AG09309 (cell line): ENCODE measurements around the gene FOXRED1.
"Not testable (repeated sequence)": the region's sequence is repeated elsewhere in the genome, so short reads cannot be mapped to it uniquely, and the experiment has no call there.

Source experiments
- DNase-seq: peaks from one replicate; pipeline ENCODE4 v3.0.0-alpha.2; 2010; ENCODE audit warnings: low read depth
- H3K4me3 ChIP-seq: 2 replicates; pipeline ENCODE4 v1.5.1; 2011; ENCODE audit warnings: mild to moderate bottlenecking, low read depth, low read length, moderate library complexity; ENCODE audit not compliant: control insufficient read depth
- TF ChIP-seq, protein P1 (sequence below): IDR thresholded peaks from 2 replicates; pipeline ENCODE4 v1.5.1; 2011; ENCODE audit warnings: mild to moderate bottlenecking, low read depth, low read length, inconsistent platforms; ENCODE audit not compliant: insufficient read depth, control insufficient read depth; ENCODE audit errors: missing control alignments

Gene FOXRED1

GRCh38 chr11:126231725-126232459 lies 37.1 kb upstream of the FOXRED1 start:
- no peak for DNase-seq
- TF ChIP-seq, protein P1, sequence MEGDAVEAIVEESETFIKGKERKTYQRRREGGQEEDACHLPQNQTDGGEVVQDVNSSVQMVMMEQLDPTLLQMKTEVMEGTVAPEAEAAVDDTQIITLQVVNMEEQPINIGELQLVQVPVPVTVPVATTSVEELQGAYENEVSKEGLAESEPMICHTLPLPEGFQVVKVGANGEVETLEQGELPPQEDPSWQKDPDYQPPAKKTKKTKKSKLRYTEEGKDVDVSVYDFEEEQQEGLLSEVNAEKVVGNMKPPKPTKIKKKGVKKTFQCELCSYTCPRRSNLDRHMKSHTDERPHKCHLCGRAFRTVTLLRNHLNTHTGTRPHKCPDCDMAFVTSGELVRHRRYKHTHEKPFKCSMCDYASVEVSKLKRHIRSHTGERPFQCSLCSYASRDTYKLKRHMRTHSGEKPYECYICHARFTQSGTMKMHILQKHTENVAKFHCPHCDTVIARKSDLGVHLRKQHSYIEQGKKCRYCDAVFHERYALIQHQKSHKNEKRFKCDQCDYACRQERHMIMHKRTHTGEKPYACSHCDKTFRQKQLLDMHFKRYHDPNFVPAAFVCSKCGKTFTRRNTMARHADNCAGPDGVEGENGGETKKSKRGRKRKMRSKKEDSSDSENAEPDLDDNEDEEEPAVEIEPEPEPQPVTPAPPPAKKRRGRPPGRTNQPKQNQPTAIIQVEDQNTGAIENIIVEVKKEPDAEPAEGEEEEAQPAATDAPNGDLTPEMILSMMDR: no peak
- no peak overlapping the region for H3K4me3 ChIP-seq

- TF ChIP-seq, protein P1: no peak
- no peak overlapping the region for H3K4me3 ChIP-seq
- no peak for DNase-seq
These were observed 36.3 kb upstream of the FOXRED1 start for GRCh38 chr11:126232683-126233082.

- TF ChIP-seq, protein P1: no peak
- H3K4me3 ChIP-seq: no peak overlapping the region
- no peak for DNase-seq
These were observed 35.6 kb upstream of the FOXRED1 start for GRCh38 chr11:126233391-126233790.

DNA sequence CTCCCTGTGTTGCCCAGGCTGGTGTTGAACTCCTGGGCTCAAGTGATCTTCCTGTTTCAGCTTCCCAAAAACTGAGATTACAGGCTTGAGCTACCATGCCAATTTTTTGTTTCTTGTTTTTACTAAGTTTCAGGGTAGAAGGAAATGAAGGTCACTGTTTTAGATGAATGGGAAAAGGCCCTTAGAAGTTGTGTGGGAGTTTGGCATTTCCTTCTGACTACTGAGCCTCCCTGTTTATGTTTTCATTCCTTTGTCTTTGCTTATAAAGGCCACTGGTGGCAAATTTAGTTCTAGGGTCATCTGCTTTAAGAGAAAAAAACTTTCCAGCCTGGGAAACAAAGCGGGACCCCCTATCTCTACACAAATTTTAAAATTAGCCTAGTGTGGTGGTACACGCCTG lies 22.3 kb upstream of the FOXRED1 start:
- no peak for DNase-seq
- TF ChIP-seq, protein P1: no peak
- no peak overlapping the region for H3K4me3 ChIP-seq

DNA sequence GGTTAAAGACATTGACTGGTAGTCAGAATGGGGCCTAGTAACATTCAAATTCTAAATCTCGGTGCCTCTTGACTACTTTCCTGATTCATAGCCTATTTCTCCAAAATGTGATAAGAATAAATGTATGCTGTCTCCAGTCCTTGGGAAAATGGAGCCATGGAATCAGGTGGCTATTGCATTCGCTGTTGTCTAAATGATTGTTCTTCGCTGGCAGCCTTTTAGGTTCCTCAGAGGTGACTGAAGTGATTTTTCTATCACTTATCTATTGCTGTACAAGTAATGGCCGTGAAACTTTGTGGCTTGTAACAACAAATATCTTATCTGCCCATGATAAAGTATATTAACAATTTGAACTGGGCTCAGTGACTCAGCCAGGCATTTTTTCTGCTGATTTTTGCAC lies 15.7 kb upstream of the FOXRED1 start:
- TF ChIP-seq, protein P1: no peak
- no peak for DNase-seq
- no peak overlapping the region for H3K4me3 ChIP-seq

- TF ChIP-seq, protein P1: no peak
- H3K4me3 ChIP-seq: no peak overlapping the region
- DNase-seq: no peak
These were observed 14.1 kb upstream of the FOXRED1 start for GRCh38 chr11:126254819-126255218.

- not testable (repeated sequence) for DNase-seq, H3K4me3 ChIP-seq
These were observed 13.4 kb upstream of the FOXRED1 start for GRCh38 chr11:126255507-126255906.
